SU-DHL-6 (cell line): ENCODE results near the gene DDX54.

Experiments used
- CTCF ChIP-seq: fragments of 200-600 bp; sonication (generic); IDR thresholded peaks from one replicate; pipeline ENCODE4 v1.5.1; 2017; ENCODE audit warnings: antibody characterized with exemption, mild to moderate bottlenecking, low read length, moderate library complexity; ENCODE audit not compliant: insufficient read depth, poor library complexity, severe bottlenecking
- EZH2phosphoT487 ChIP-seq: fragments of 200-600 bp; sonication (generic), shearing (Covaris generic); conservative IDR thresholded peaks from 2 replicates; pipeline ENCODE4 v1.6.1; 2018; ENCODE audit warnings: mild to moderate bottlenecking, antibody characterized with exemption, low read length, moderate library complexity, mixed read lengths

GRCh38 chr12:113216027-113216426, 30.7 kb upstream of the DDX54 start:
- TF ChIP-seq CTCF (no peak), EZH2phosphoT487 (no peak)
